Loucy (cell line): ENCODE data around the gene RSPH9.

Source experiments
- H2AFZ ChIP-seq: fragments of 200-600 bp; sonication (generic); 2 replicates; pipeline ENCODE4 v1.6.0; 2016; ENCODE audit warnings: antibody characterized with exemption, mild to moderate bottlenecking, low read length, moderate library complexity
- H3F3A ChIP-seq: fragments of 200-600 bp; 2 replicates; pipeline ENCODE4 v1.6.0; 2016; ENCODE audit warnings: antibody characterized with exemption, low read depth, mild to moderate bottlenecking
- H3K27me3 ChIP-seq: fragments of 200-600 bp; sonication (generic); 2 replicates; pipeline ENCODE4 v1.6.1; 2014; ENCODE audit warnings: low read length, mild to moderate bottlenecking; ENCODE audit not compliant: insufficient read depth, poor library complexity, severe bottlenecking
- H3K36me3 ChIP-seq: fragments of 200-600 bp; sonication (generic); 2 replicates; pipeline ENCODE4 v1.6.1; 2016; ENCODE audit warnings: low read length; ENCODE audit not compliant: insufficient read depth
- H3K4me1 ChIP-seq: fragments of 200-600 bp; sonication (generic); 2 replicates; pipeline ENCODE4 v1.5.1; 2014; ENCODE audit warnings: low read length, mild to moderate bottlenecking; ENCODE audit not compliant: insufficient read depth, poor library complexity, severe bottlenecking
- H3K4me2 ChIP-seq: fragments of 200-600 bp; sonication (generic); 2 replicates; pipeline ENCODE4 v1.6.0; 2014; ENCODE audit warnings: antibody characterized with exemption, low read length, low read depth, mild to moderate bottlenecking; ENCODE audit not compliant: poor library complexity, severe bottlenecking
- H3K4me3 ChIP-seq: fragments of 200-600 bp; sonication (generic); 2 replicates; pipeline ENCODE4 v1.5.1; 2014; ENCODE audit warnings: low read length, mild to moderate bottlenecking, mixed read lengths; ENCODE audit not compliant: poor library complexity, severe bottlenecking
- H3K79me2 ChIP-seq: fragments of 200-600 bp; sonication (generic); 2 replicates; pipeline ENCODE4 v1.6.1; 2014; ENCODE audit warnings: low read length; ENCODE audit not compliant: insufficient read depth
- H3K9ac ChIP-seq: fragments of 200-600 bp; sonication (generic); 2 replicates; pipeline ENCODE4 v1.6.0; 2014; ENCODE audit warnings: mild to moderate bottlenecking, low read depth, low read length, moderate library complexity; ENCODE audit not compliant: poor library complexity, severe bottlenecking
- H3K9me2 ChIP-seq: fragments of 200-600 bp; sonication (generic); replicated peaks from 2 replicates; pipeline ENCODE4 v1.6.1; 2016; ENCODE audit warnings: low read depth, low read length, mixed read lengths
- H3K9me3 ChIP-seq: fragments of 200-600 bp; sonication (generic); 2 replicates; pipeline ENCODE4 v1.6.1; 2014; ENCODE audit warnings: mild to moderate bottlenecking, antibody characterized with exemption, low read length, low read depth; ENCODE audit not compliant: insufficient read depth
- H4K20me1 ChIP-seq: fragments of 200-600 bp; sonication (generic); 2 replicates; pipeline ENCODE4 v1.6.0; 2014; ENCODE audit warnings: antibody characterized with exemption, low read length, mild to moderate bottlenecking; ENCODE audit not compliant: insufficient read depth, poor library complexity, severe bottlenecking
- CTCF ChIP-seq: fragments of 200-600 bp; sonication (generic); conservative IDR thresholded peaks from 2 replicates; pipeline ENCODE4 v1.5.1; 2014; ENCODE audit warnings: mild to moderate bottlenecking, antibody characterized with exemption, low read length
- EZH2phosphoT487 ChIP-seq: fragments of 200-600 bp; IDR thresholded peaks from 2 replicates; pipeline ENCODE4 v1.6.1; 2018; ENCODE audit warnings: antibody characterized with exemption, mild to moderate bottlenecking, moderate library complexity, borderline replicate concordance

Gene RSPH9

GRCh38 chr6:43644940-43645612 lies at the start of gene RSPH9:
Gene RSPH9, plus strand, starts transcription at chr6:43645036. Its CDS starts 63 bp downstream, at chr6:43645099.
- H3K4me3 ChIP-seq, result no peak within 1 kb of the TSS
- TF ChIP-seq CTCF, result no peak
- no peak for TF ChIP-seq EZH2phosphoT487
- H3F3A ChIP-seq, result no peaks in the 10 kb centered on the region
- H2AFZ ChIP-seq, result no peak within 1 kb of the TSS
- peaks cover 6% of the 10 kb centered on the region for H3K4me1 ChIP-seq
- peaks cover 9% of the 10 kb centered on the region for H4K20me1 ChIP-seq
- H3K27me3 ChIP-seq, result no peaks in the 10 kb centered on the region
- H3K36me3 ChIP-seq, result peaks cover 17% of the 10 kb centered on the region; the same call in 1 of the 2 replicates
- H3K9ac ChIP-seq, result no peak within 1 kb of the TSS
- H3K9me3 ChIP-seq, result no peaks in the 10 kb centered on the region
- no peak within 1 kb of the TSS for H3K4me2 ChIP-seq
- H3K79me2 ChIP-seq, result peaks cover 18% of the 10 kb centered on the region
- no peaks in the 10 kb centered on the region for H3K9me2 ChIP-seq

- no peak for TF ChIP-seq CTCF
- TF ChIP-seq EZH2phosphoT487, result no peak
- no peaks in the 10 kb centered on the region for H4K20me1 ChIP-seq
- H3K4me3 ChIP-seq, result no peak overlapping the region
- no peaks in the 10 kb centered on the region for H3K4me1 ChIP-seq
- H3K79me2 ChIP-seq, result no peaks in the 10 kb centered on the region
- no peaks in the 10 kb centered on the region for H3K27me3 ChIP-seq
- H2AFZ ChIP-seq, result no peak overlapping the region
- H3F3A ChIP-seq, result no peaks in the 10 kb centered on the region
- H3K9ac ChIP-seq, result no peak overlapping the region
- H3K9me3 ChIP-seq, result no peaks in the 10 kb centered on the region
- H3K9me2 ChIP-seq, result no peaks in the 10 kb centered on the region
- peaks cover 64% of the 10 kb centered on the region for H3K36me3 ChIP-seq
- H3K4me2 ChIP-seq, result no peak overlapping the region
These were observed 44.2 kb upstream of the RSPH9 start for GRCh38 chr6:43600595-43600994.

- Histone ChIP-seq H3F3A (no peaks in the 10 kb centered on the region), H4K20me1 (no peaks in the 10 kb centered on the region), H3K4me3 (no peak overlapping the region), H3K9me3 (no peaks in the 10 kb centered on the region), H3K9me2 (no peaks in the 10 kb centered on the region), H3K4me2 (no peak overlapping the region), H3K9ac (no peak overlapping the region), H3K4me1 (no peaks in the 10 kb centered on the region), H3K36me3 (peaks cover 67% of the 10 kb centered on the region), H3K79me2 (no peaks in the 10 kb centered on the region), H3K27me3 (no peaks in the 10 kb centered on the region), H2AFZ (no peak overlapping the region)
- TF ChIP-seq CTCF (no peak), EZH2phosphoT487 (no peak)
These were observed 40.7 kb upstream of the RSPH9 start for GRCh38 chr6:43604174-43604573.
